OCI-LY7 (cell line): ENCODE results near the gene TMEM243. TPM values are rescaled to one million over a fixed set of nuclear protein-coding genes. Genes with fewer than 3 reads are reported as not detected.

Experiments used
- BruUV-seq: library from RNA; stranded (reverse); fragments of 400-500 nt; replicated peaks from 2 replicates; lab custom pipeline; 2021; lab: Mats Ljungman, UMichigan
- CTCF ChIA-PET: fragments of 300-600 bp; sonication (Branson Sonifier 250); formaldehyde crosslinking; loops from one replicate; lab custom pipeline; 2022; ENCODE audit warnings: antibody characterized with exemption; ENCODE audit not compliant: unreplicated experiment; lab: Charles Lee
- POLR2A ChIA-PET: fragments of 300-600 bp; sonication (Branson Sonifier 250); formaldehyde crosslinking; loops from one replicate; lab custom pipeline; 2022; ENCODE audit warnings: antibody characterized with exemption; lab: Charles Lee
- DNase-seq: peaks from one replicate; pipeline ENCODE4 v3.0.0-alpha.2; 2015; ENCODE audit warnings: low spot score
- H2AFZ ChIP-seq: fragments of 200-600 bp; sonication (generic), shearing (Covaris generic); 2 replicates; pipeline ENCODE4 v1.6.1; 2014; ENCODE audit warnings: mild to moderate bottlenecking, antibody characterized with exemption, low read length, moderate library complexity
- H3K27ac ChIP-seq: fragments of 200-600 bp; sonication (generic); 2 replicates; pipeline ENCODE4 v1.5.1; 2014; ENCODE audit warnings: mixed run types, low read depth, mild to moderate bottlenecking, moderate library complexity, low read length, inconsistent platforms; ENCODE audit not compliant: poor library complexity, severe bottlenecking
- H3K36me3 ChIP-seq: fragments of 200-600 bp; sonication (generic); 2 replicates; pipeline ENCODE4 v1.6.1; 2014; ENCODE audit warnings: mild to moderate bottlenecking, antibody characterized with exemption, low read length, moderate library complexity, mixed read lengths; ENCODE audit not compliant: insufficient read depth
- H3K4me1 ChIP-seq: fragments of 200-600 bp; sonication (generic); 2 replicates; pipeline ENCODE4 v1.5.1; 2014; ENCODE audit warnings: mild to moderate bottlenecking, low read length; ENCODE audit not compliant: insufficient read depth, poor library complexity, severe bottlenecking
- H3K4me2 ChIP-seq: fragments of 200-600 bp; sonication (generic); 2 replicates; pipeline ENCODE4 v1.6.1; 2014; ENCODE audit warnings: mild to moderate bottlenecking, low read length
- H3K4me3 ChIP-seq: fragments of 200-600 bp; sonication (generic); 2 replicates; pipeline ENCODE4 v1.5.1; 2014; ENCODE audit warnings: mild to moderate bottlenecking, low read depth, low read length; ENCODE audit not compliant: poor library complexity, severe bottlenecking
- H3K79me2 ChIP-seq: fragments of 200-600 bp; sonication (generic); 2 replicates; pipeline ENCODE4 v1.6.1; 2016; ENCODE audit warnings: low read depth, mild to moderate bottlenecking, low read length, moderate library complexity, mixed read lengths; ENCODE audit not compliant: insufficient read depth
- H3K9me2 ChIP-seq: fragments of 200-600 bp; sonication (generic); 2 replicates; pipeline ENCODE4 v1.6.1; 2016; ENCODE audit warnings: mild to moderate bottlenecking, low read length, mixed read lengths; ENCODE audit not compliant: insufficient read depth
- H3K9me3 ChIP-seq: fragments of 200-600 bp; sonication (generic); 2 replicates; pipeline ENCODE4 v1.6.1; 2014; ENCODE audit warnings: mild to moderate bottlenecking, mixed run types, low read length, mixed read lengths
- H4K20me1 ChIP-seq: fragments of 200-600 bp; sonication (generic); 2 replicates; pipeline ENCODE4 v1.6.1; 2014; ENCODE audit warnings: mild to moderate bottlenecking, antibody characterized with exemption, low read length, moderate library complexity, mixed read lengths; ENCODE audit not compliant: insufficient read depth
- CTCF ChIP-seq: fragments of 200-600 bp; sonication (generic); conservative IDR thresholded peaks from 2 replicates; pipeline ENCODE4 v1.5.1; 2014; ENCODE audit warnings: mild to moderate bottlenecking, antibody characterized with exemption, low read length, moderate library complexity, mixed read lengths
- EZH2phosphoT487 ChIP-seq: fragments of 200-600 bp; sonication (generic); IDR thresholded peaks from 2 replicates; pipeline ENCODE4 v1.6.1; 2018; ENCODE audit warnings: low read depth, borderline replicate concordance, mild to moderate bottlenecking, mixed run types, antibody characterized with exemption, low read length, moderate library complexity, mixed read lengths
- intact Hi-C: fragments of 100-400 bp; cut with micrococcal nuclease; formaldehyde crosslinking; loops from one replicate; pipeline ENCODE4 v1.10.0; 2022; ENCODE audit not compliant: unreplicated experiment
- total RNA-seq, 2 experiments: library from RNA; depleted of rRNA in 1 of 2; stranded (reverse); fragments of >200 nt in 1 of 2; shearing (Covaris generic) in 1 of 2; gene quantifications; 2 replicates each; pipeline ENCODE4 v1.2.3, GENCODE V29; 2014 to 2022

Gene TMEM243
- total RNA-seq, 2 experiments from 2014 or later: 88.7 to 126 TPM

- no peak for TF ChIP-seq CTCF
- no peak for TF ChIP-seq EZH2phosphoT487
- Histone ChIP-seq H3K36me3 (peaks cover 100% of the 10 kb centered on the region), H4K20me1 (no peaks in the 10 kb centered on the region; the same call in 1 of the 2 replicates), H2AFZ (no peak overlapping the region), H3K9me3 (no peaks in the 10 kb centered on the region), H3K4me1 (no peaks in the 10 kb centered on the region), H3K27ac (no peak overlapping the region), H3K4me3 (no peak overlapping the region), H3K9me2 (no peaks in the 10 kb centered on the region), H3K79me2 (peaks cover 21% of the 10 kb centered on the region; the same call in 1 of the 2 replicates), H3K4me2 (no peak overlapping the region)
- intact Hi-C loops: no loop called here
- ChIA-PET CTCF (no interaction called here), POLR2A (interaction anchor here (0.6 to 11.2 kb wide), 7 partner anchors 7 to 244 kb away, joined by 3 to 137 read pairs (median 12); partner anchors contain the start of gene DMTF1)
- no peak for DNase-seq
- no TSS peak for BruUV-seq
Measured at GRCh38 chr7:87170828-87171227, 48.7 kb downstream of the TMEM243 start.

- CTCF ChIA-PET: interaction anchor here (0.6 kb wide), 1 partner anchor 242 kb away, joined by 3 read pairs; no protein-coding TSS in a partner anchor
- POLR2A ChIA-PET: interaction anchor here (0.6 to 2.8 kb wide), 9 partner anchors 9 to 62 kb away, joined by 3 to 29 read pairs (median 4); no protein-coding TSS in a partner anchor
- Histone ChIP-seq H3K79me2 (peaks cover 67% of the 10 kb centered on the region), H3K4me1 (peaks cover 9% of the 10 kb centered on the region), H3K4me3 (no peak overlapping the region), H3K36me3 (peaks cover 95% of the 10 kb centered on the region), H3K9me2 (no peaks in the 10 kb centered on the region), H4K20me1 (peaks cover 19% of the 10 kb centered on the region), H2AFZ (no peak overlapping the region), H3K4me2 (no peak overlapping the region), H3K27ac (no peak overlapping the region), H3K9me3 (no peaks in the 10 kb centered on the region)
- DNase-seq: no peak
- intact Hi-C loops: no loop called here
- TF ChIP-seq CTCF: no peak
- no peak for TF ChIP-seq EZH2phosphoT487
- no TSS peak for BruUV-seq
Measured at GRCh38 chr7:87164433-87164832, 55.1 kb downstream of the TMEM243 start.

GRCh38 chr7:87159538-87159937 is 60.0 kb downstream of the TMEM243 start:
- ChIA-PET POLR2A (interaction anchor here (0.7 to 10.0 kb wide), 11 partner anchors 9 to 354 kb away, joined by 3 to 137 read pairs (median 4); partner anchors contain the start of gene TMEM243), CTCF (interaction anchor here (0.5 kb wide), 1 partner anchor 235 kb away, joined by 3 read pairs; no protein-coding TSS in a partner anchor)
- H3K9me3 ChIP-seq: no peaks in the 10 kb centered on the region
- no peaks in the 10 kb centered on the region for H3K9me2 ChIP-seq
- peaks cover 56% of the 10 kb centered on the region for H3K4me1 ChIP-seq
- H3K4me2 ChIP-seq: peak overlapping the region; percentile 83
- no peak overlapping the region for H2AFZ ChIP-seq
- peaks cover 89% of the 10 kb centered on the region for H3K36me3 ChIP-seq
- peaks cover 97% of the 10 kb centered on the region for H3K79me2 ChIP-seq
- H3K27ac ChIP-seq: peak overlapping the region; percentile 14
- H4K20me1 ChIP-seq: peaks cover 61% of the 10 kb centered on the region
- DNase-seq: peak; percentile 16
- H3K4me3 ChIP-seq: peak overlapping the region; percentile 5
- intact Hi-C loops: loop anchor here (5.0 kb wide), 3 partner anchors 718 to 1058 kb away; partner anchors contain the start of genes DBF4 and SLC25A40
- BruUV-seq: no TSS peak
- TF ChIP-seq CTCF: no peak
- TF ChIP-seq EZH2phosphoT487: no peak
